GM12875 (cell line): ENCODE data around the gene EFS.

ENCODE experiments used
- H3K4me3 ChIP-seq: one replicate; pipeline ENCODE4 v1.5.1; 2011; ENCODE audit warnings: low read depth, low read length, control low read depth
- TF ChIP-seq, protein P1 (sequence below): IDR thresholded peaks from 2 replicates; pipeline ENCODE4 v1.5.1; 2011; ENCODE audit warnings: low read depth, mild to moderate bottlenecking, control low read depth, inconsistent platforms, low read length, moderate library complexity, borderline replicate concordance; ENCODE audit not compliant: insufficient read depth

The EFS gene

DNA sequence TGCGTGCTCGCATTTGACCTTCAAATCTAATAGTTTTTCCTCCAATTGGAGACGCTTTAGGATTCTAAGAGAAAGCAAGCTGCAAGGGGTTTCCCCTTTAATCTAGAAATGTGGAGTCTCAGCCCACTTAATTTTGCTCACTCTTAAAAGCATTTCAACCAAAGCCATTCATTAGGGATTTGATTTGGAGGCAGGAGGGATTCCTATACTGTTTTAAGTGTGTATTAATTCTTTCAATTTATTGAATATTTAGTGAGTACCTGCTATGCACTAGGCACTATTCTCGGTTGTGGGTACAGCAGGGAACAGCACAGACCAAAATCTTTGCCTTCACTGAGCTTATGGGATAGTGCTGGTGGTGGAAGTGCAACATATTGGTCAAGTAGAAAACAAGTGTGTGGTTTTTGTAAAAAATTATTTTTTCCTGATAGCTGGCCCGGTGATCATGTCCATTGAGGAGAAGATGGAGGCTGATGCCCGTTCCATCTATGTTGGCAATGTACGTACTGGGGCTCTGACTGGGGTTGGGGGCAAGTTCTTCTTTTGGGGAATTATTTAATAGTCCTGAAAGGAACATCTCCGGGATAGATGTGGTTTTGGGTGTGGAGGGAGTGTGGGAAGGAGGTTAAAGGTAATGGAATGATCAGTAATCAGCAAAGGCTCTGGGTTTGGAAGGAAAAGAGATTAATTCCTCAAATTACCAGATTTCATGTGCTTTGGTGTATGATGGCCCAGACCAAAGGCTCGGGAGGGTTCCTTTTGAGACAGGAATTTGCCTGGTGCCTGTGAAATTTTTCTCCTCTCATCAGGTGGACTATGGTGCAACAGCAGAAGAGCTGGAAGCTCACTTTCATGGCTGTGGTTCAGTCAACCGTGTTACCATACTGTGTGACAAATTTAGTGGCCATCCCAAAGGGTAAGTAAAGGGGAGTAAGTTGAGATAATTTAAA lies 42.1 kb downstream of the EFS start:
- peak overlapping the region; percentile 54 for H3K4me3 ChIP-seq
- TF ChIP-seq, protein P1, sequence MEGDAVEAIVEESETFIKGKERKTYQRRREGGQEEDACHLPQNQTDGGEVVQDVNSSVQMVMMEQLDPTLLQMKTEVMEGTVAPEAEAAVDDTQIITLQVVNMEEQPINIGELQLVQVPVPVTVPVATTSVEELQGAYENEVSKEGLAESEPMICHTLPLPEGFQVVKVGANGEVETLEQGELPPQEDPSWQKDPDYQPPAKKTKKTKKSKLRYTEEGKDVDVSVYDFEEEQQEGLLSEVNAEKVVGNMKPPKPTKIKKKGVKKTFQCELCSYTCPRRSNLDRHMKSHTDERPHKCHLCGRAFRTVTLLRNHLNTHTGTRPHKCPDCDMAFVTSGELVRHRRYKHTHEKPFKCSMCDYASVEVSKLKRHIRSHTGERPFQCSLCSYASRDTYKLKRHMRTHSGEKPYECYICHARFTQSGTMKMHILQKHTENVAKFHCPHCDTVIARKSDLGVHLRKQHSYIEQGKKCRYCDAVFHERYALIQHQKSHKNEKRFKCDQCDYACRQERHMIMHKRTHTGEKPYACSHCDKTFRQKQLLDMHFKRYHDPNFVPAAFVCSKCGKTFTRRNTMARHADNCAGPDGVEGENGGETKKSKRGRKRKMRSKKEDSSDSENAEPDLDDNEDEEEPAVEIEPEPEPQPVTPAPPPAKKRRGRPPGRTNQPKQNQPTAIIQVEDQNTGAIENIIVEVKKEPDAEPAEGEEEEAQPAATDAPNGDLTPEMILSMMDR, result no peak

DNA sequence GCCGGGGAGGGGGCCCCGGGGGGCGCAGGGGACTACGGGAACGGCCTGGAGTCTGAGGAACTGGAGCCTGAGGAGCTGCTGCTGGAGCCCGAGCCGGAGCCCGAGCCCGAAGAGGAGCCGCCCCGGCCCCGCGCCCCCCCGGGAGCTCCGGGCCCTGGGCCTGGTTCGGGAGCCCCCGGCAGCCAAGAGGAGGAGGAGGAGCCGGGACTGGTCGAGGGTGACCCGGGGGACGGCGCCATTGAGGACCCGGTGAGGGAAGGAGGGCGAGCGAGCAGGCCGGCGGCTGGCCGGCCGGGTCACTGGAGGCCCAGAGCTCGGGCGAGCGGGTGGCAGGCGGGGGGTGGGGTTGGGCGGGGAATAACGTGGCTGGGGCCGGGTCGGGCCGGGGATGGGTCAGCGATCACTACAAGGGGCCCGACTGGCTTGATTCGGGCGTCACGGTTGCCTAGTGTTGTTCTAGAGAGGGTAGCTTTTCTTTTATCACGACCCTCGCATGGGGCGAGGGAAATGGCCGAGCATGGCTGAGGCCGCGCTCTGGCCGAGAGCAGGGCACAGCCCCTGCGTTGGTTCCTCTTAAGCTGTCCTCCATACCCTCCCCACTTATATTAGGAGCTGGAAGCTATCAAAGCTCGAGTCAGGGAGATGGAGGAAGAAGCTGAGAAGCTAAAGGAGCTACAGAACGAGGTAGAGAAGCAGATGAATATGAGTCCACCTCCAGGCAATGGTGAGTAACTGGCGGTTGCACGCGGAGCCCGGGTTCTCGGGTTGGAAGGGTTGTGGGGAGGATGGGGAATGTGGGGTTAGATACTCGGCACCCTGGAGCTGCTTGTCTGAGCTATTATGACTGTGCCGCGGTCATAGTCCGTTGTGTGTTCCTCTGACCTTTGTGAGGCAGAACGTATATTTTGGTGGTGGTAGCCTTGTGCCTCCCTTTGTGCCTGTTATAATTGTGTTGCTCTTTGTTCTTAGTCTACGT lies 43.1 kb downstream of the EFS start:
- peak overlapping the region; percentile 54 for H3K4me3 ChIP-seq
- TF ChIP-seq, protein P1, result no peak

DNA sequence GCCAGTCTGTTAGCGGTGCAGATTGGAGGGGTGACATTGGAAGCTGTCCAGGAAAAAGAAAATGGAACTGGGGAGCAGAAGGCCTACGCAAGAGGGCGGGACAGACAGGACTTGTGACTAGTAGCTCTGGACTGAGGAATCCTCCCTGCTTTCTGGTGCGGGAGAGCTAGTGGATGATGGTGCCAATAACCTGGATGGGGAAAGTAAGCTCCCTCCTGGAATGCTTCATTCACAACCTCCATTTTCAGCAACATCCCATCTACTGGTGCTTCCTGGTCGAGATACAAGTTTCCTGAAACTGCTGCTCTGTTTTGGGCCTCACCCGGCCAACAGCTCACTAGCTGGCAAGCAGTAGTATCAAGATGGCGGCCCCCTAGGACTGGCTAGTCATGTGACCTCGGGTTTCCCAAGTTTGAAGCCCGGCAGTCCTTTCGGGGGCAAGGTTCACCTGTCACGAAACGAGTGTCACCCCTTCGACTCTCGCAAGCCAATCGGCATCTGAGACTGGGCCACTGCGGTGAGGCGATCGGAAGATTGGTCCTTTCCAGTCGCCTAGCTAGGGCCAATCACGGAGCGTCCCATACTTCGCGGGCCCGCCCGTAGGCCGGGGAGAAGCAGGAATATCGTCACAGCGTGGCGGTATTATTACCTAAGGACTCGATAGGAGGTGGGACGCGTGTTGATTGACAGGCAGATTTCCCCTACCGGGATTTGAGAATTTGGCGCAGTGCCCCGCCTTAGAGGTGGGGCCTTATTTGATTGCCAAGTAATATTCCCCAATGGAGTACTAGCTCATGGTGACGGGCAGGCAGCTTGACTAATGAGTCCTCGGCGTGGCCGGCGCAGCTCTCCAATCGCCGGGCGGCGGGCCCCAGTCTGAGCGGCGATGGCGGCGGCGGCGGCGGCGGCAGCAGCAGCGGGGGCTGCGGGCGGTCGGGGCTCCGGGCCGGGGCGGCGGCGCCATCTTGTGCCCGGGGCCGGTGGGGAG lies 44.1 kb downstream of the EFS start, which contains the start of gene PABPN1:
Gene PABPN1 (plus strand): TSS at position 874 of the 988 bp plus-strand sequence. CDS start 13 bp downstream, at position 887.
- H3K4me3 ChIP-seq, result peak within 1 kb of the TSS; percentile 54
- TF ChIP-seq, protein P1, result no peak

DNA sequence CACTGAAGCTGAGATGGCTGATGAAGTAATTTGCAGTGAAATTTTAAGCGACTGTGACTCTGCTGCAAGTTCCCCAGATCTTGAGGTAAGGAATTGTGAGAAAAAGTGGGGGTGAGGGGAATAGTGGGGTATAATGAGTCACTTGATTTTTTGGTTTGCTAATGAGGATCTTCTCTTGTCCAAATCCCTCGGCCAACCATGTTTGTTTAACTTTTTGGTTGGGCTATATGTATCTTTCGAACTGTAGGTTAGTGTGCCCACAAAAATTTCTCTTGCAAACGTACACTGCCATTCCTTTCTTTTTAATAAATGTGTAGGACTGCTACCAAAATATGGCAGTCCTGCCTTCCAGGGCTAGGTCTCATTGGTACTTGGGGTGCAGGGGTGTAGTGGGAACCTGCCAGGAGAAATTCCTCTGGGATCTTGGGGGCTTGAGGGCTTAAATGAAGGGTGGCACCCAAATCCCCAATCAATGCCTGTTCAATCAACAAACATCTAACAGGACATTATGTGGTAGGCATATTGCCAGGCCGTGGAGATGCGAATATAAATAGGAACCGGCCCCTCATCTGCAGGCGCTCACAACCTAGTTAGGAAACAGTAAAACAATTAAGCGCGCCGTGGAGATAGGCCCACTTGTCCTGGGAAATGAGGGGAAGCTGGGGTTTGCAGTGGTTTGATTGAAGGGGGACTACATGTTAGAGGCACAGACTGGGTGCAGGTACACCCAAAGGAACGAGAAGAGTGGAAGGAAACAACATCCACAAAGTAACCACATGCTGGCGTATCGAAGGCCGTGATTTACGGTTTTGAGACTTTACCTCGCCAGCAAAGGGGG lies 45.0 kb downstream of the EFS start:
- H3K4me3 ChIP-seq, result peak overlapping the region; percentile 43
- TF ChIP-seq, protein P1, result no peak

DNA sequence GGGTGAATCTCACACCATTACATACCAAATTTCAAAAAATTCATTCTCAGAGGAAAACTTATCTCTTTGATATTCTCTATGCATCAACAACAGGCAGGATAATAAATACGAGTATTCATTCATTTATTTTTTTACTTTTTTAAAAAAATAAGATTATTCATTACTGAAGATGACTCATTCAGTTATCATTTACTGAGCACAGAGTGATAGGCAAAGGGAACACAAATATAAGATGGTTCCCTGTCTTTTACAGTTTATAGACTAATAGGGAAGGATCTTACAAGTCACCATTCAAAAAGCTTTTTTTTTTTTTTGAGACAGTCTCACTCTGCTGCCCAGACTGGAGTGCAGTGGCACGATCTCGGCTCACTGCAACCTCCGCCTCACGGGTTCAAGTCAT lies 48.7 kb downstream of the EFS start:
- TF ChIP-seq, protein P1, result no peak
- H3K4me3 ChIP-seq, result no peak overlapping the region
